GM10266 (cell line): ENCODE measurements around the gene ZNF280C.

Experiments
- DNase-seq: peaks from one replicate; pipeline ENCODE4 v3.0.0; 2012; ENCODE audit errors: extremely low spot score
- TF ChIP-seq, protein P1 (sequence below): IDR thresholded peaks from 2 replicates; pipeline ENCODE4 v1.5.1; 2012; ENCODE audit warnings: mild to moderate bottlenecking, low read depth; ENCODE audit not compliant: control insufficient read depth, insufficient read depth; ENCODE audit errors: missing control alignments

Gene ZNF280C

DNA sequence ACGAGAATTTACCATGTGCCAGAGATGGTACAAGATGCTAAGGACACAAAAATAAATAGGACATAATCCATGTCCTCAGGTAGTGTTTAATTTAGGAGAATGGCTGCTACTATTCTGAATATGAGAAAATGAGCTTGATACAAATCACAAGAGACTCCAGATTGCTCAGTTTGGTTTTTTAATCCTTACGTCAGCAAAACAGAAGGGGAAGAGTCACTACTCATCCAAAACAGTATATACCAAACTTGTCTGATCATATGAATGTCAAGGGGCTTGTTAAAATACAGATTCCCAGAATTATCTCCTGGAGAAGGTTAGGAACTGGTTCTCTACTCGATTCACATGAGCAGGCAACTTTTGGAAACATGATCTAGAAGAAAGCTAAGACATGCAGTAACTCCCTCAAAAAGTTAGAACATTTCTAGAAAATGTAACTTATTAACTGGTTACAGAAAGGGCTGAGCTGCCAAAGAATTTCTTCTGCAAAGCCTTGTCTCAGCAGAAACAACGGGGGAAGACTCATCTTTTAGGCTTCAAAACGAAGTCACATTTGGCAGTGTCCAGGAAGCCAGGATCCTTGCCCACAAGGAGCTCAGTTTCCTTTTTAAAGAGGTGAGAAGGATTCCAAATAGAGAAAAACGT, 106.5 kb downstream of the ZNF280C start:
- TF ChIP-seq, protein P1, sequence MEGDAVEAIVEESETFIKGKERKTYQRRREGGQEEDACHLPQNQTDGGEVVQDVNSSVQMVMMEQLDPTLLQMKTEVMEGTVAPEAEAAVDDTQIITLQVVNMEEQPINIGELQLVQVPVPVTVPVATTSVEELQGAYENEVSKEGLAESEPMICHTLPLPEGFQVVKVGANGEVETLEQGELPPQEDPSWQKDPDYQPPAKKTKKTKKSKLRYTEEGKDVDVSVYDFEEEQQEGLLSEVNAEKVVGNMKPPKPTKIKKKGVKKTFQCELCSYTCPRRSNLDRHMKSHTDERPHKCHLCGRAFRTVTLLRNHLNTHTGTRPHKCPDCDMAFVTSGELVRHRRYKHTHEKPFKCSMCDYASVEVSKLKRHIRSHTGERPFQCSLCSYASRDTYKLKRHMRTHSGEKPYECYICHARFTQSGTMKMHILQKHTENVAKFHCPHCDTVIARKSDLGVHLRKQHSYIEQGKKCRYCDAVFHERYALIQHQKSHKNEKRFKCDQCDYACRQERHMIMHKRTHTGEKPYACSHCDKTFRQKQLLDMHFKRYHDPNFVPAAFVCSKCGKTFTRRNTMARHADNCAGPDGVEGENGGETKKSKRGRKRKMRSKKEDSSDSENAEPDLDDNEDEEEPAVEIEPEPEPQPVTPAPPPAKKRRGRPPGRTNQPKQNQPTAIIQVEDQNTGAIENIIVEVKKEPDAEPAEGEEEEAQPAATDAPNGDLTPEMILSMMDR = no peak
- no peak for DNase-seq

DNA sequence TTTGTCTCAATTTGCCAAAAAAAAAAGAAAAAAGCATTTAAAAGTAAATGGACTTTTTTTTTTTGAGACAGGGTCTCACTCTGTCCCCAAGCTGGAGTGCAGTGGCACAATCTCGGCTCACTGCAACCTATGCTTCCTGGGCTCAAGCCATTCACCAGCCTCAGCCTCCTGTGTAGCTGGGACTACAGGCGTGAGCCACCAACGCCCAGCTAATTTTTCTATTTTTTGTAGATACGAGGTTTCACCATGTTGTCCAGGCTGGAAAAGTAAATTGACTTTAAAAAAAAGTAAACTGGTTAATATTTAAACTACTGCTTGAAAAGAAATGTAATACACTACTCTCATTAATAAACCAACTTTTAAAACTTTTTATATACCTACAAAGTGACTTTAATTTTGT, 108.9 kb downstream of the ZNF280C start:
- no peak for DNase-seq
- TF ChIP-seq, protein P1 = no peak

DNA sequence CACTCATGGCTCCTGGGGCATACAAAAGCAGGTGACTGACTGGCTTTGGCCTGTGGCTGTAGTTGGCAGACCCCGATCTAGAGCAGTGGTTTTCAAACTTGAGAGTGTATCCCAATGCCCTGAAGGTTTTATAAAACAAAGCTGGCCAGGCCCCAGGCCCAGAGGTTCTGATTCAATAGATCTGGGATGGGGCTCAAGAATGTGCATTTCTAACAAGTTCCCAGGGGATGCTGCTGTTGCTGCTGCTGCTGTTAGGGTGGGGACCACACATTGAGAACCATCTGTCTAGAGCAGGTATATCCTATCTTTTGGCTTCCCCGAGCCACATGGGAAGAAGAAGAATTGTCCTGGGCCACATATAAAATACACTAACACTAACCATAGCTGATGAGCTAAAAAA, 110.4 kb downstream of the ZNF280C start:
- TF ChIP-seq, protein P1 = no peak
- DNase-seq = no peak

DNA sequence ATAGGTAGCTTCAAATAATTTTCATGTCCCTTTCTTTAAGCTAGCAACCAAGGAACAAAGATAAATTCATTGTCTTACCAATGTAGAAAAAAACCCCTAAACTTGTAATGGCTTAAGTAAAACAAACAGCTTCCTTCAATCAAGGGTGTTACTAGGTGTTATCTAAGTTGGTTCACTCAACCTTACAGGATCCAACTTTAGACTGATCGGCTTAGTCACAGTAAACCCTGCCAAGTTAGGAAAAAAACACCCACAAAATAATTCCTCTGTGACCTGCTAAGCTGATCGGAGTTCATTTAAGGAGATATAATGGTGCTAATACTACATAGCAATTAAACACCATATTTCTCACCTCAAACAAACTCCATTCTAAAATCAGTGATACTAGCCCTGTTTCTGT, 113.1 kb downstream of the ZNF280C start:
- TF ChIP-seq, protein P1 = no peak
- no peak for DNase-seq
